Measurements from ENCODE around the gene SDHAF2. TPM values are rescaled to one million over a fixed set of nuclear protein-coding genes. Genes with fewer than 3 reads are reported as not detected.
"Not testable (repeated sequence)": the region's sequence is repeated elsewhere in the genome, so short reads cannot be mapped to it uniquely, and the experiment has no call there.

The SDHAF2 gene
- total and polyA plus RNA-seq, 7 experiments from 2014 or later = 36.1 to 116 (median 54.6) TPM

DNA sequence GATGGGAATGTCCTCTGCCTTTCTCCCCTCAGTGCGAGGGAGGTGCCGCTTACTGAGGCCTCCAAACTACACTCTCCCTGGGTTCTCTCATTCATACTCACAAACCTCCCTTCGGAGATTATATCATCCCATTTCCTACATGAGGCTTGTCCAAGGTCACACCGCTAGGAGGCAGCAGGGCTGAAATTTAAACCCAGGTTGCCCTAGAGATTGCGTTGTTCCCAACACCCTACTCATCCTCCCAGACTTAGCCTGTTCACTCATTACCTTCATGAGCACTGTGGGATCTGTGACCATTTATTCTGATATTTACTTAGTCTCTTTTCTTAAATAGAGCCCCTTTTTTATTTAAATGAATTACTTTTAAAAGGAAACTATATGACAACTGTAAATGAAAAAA is 31.1 kb downstream of the SDHAF2 start:
- Histone ChIP-seq H3K27me3 (ENCODE audit: control insufficient read depth in 2 of 2, insufficient read depth in 2 of 2, low read length in 2 of 2) (no peaks in the 10 kb centered on the region), H3K4me3 (ENCODE audit: low read length) (no peak overlapping the region), H3K27ac (ENCODE audit: low read depth, low read length) (no peak overlapping the region), H3K36me3 (ENCODE audit: control insufficient read depth in 2 of 3, insufficient read depth in 3 of 3, low read length in 3 of 3) (no peaks in the 10 kb centered on the region), H3K4me1 (ENCODE audit: control insufficient read depth in 2 of 2, insufficient read depth in 2 of 2, low read length in 2 of 2) (no peaks in the 10 kb centered on the region), H3K9me3 (ENCODE audit: control insufficient read depth in 2 of 3, low read length in 3 of 3) (no peaks in the 10 kb centered on the region)
- H3K36me3 Mint-ChIP-seq = peaks cover 10 to 22% (median 12%) of the 10 kb centered on the region in 5 donors
- H3K9me3 Mint-ChIP-seq = no peaks in the 10 kb centered on the region
- H3K4me1 Mint-ChIP-seq = peaks cover 0 to 15% (median 4%) of the 10 kb centered on the region in 7 donors
- ATAC-seq = no peak
- no peak overlapping the region for H3K27ac Mint-ChIP-seq
- intact Hi-C loops (cut with micrococcal nuclease) = no loop called here
- ChIA-PET POLR2A (no interaction called here), CTCF (no interaction called here)
- DNase-seq = no peak
- no peaks in the 10 kb centered on the region for H3K27me3 Mint-ChIP-seq
- H3K4me3 Mint-ChIP-seq = no peak overlapping the region

- peaks cover 4 to 19% (median 4%) of the 10 kb centered on the region in 5 donors for H3K36me3 Mint-ChIP-seq
- H3K9me3 ChIP-seq (ENCODE audit: control insufficient read depth in 2 of 3, low read length in 3 of 3); POLR2A ChIA-PET; H3K4me1 Mint-ChIP-seq; H3K9me3 Mint-ChIP-seq; H3K4me3 ChIP-seq (ENCODE audit: low read length); H3K27me3 ChIP-seq (ENCODE audit: control insufficient read depth in 2 of 2, insufficient read depth in 2 of 2, low read length in 2 of 2); H3K27me3 Mint-ChIP-seq; H3K4me3 Mint-ChIP-seq; intact Hi-C loops (cut with micrococcal nuclease); CTCF ChIA-PET; H3K27ac Mint-ChIP-seq; ATAC-seq; H3K4me1 ChIP-seq (ENCODE audit: control insufficient read depth in 2 of 2, insufficient read depth in 2 of 2, low read length in 2 of 2); H3K27ac ChIP-seq (ENCODE audit: low read depth, low read length); DNase-seq: not testable (repeated sequence)
- peaks cover 0 to 24% (median 0%) of the 10 kb centered on the region in 3 experiments for H3K36me3 ChIP-seq (ENCODE audit: control insufficient read depth in 2 of 3, insufficient read depth in 3 of 3, low read length in 3 of 3)
Observed at GRCh38 chr11:61467602-61468001, 37.7 kb downstream of the SDHAF2 start.

DNA sequence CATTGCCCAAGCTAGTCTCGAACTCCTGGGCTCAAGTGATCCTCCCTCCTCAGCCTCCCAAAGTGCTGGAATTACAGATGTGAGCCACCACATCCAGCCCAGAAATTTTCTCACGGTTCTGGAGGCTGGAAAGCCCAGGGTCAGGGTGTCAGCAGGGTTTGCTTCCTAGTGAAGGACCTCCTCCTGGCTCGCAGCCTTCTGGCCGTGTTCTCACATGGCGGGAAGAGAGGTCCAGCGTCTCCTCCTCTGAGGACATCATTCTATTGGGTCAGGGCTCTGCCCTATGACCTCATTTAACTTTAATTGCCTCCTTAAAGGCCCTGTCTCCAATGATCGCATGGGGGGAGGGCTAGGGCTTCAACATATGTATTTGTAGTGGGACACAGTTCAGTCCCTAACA is 38.1 kb downstream of the SDHAF2 start:
- Mint-ChIP-seq H3K36me3 (peaks cover 4 to 23% (median 4%) of the 10 kb centered on the region in 5 donors), H3K4me3 (no peak overlapping the region), H3K27me3 (no peaks in the 10 kb centered on the region), H3K27ac (no peak overlapping the region), H3K9me3 (no peaks in the 10 kb centered on the region), H3K4me1 (peaks cover 0 to 2% (median 0%) of the 10 kb centered on the region in 7 donors)
- ChIA-PET CTCF (no interaction called here), POLR2A (no interaction called here)
- intact Hi-C loops (cut with micrococcal nuclease) = no loop called here
- no peak overlapping the region for H3K27ac ChIP-seq (ENCODE audit: low read depth, low read length)
- no peak for DNase-seq
- ATAC-seq = no peak
- H3K36me3 ChIP-seq (ENCODE audit: control insufficient read depth in 2 of 3, insufficient read depth in 3 of 3, low read length in 3 of 3) = peaks cover 0 to 28% (median 0%) of the 10 kb centered on the region in 3 experiments
- H3K9me3 ChIP-seq (ENCODE audit: control insufficient read depth in 2 of 3, low read length in 3 of 3) = no peaks in the 10 kb centered on the region
- no peaks in the 10 kb centered on the region for H3K4me1 ChIP-seq (ENCODE audit: control insufficient read depth in 2 of 2, insufficient read depth in 2 of 2, low read length in 2 of 2)
- H3K4me3 ChIP-seq (ENCODE audit: low read length) = no peak overlapping the region
- H3K27me3 ChIP-seq (ENCODE audit: control insufficient read depth in 2 of 2, insufficient read depth in 2 of 2, low read length in 2 of 2) = no peaks in the 10 kb centered on the region

GRCh38 chr11:61472282-61472681 is 42.4 kb downstream of the SDHAF2 start:
- Histone ChIP-seq H3K9me3 (ENCODE audit: control insufficient read depth in 2 of 3, low read length in 3 of 3) (no peaks in the 10 kb centered on the region), H3K27ac (ENCODE audit: low read depth, low read length) (no peak overlapping the region), H3K27me3 (ENCODE audit: control insufficient read depth in 2 of 2, insufficient read depth in 2 of 2, low read length in 2 of 2) (no peaks in the 10 kb centered on the region), H3K4me1 (ENCODE audit: control insufficient read depth in 2 of 2, insufficient read depth in 2 of 2, low read length in 2 of 2) (no peaks in the 10 kb centered on the region), H3K4me3 (ENCODE audit: low read length) (no peak overlapping the region), H3K36me3 (ENCODE audit: control insufficient read depth in 2 of 3, insufficient read depth in 3 of 3, low read length in 3 of 3) (peaks cover 0 to 36% (median 0%) of the 10 kb centered on the region in 3 experiments)
- ATAC-seq (no peak), DNase-seq (no peak)
- ChIA-PET POLR2A (interaction anchor here (0.7 kb wide), 1 partner anchor 261 kb away, joined by 5 read pairs; no protein-coding TSS in a partner anchor), CTCF (interaction anchor here (0.6 kb wide), 2 partner anchors 12 to 31 kb away, joined by 4 read pairs; no protein-coding TSS in a partner anchor)
- intact Hi-C loops (cut with micrococcal nuclease) = no loop called here
- H3K9me3 Mint-ChIP-seq = no peaks in the 10 kb centered on the region
- H3K4me3 Mint-ChIP-seq = no peak overlapping the region
- peaks cover 0 to 4% (median 0%) of the 10 kb centered on the region in 7 donors for H3K4me1 Mint-ChIP-seq
- H3K36me3 Mint-ChIP-seq = peaks cover 3 to 30% (median 8%) of the 10 kb centered on the region in 5 donors
- H3K27me3 Mint-ChIP-seq = no peaks in the 10 kb centered on the region
- H3K27ac Mint-ChIP-seq = peak overlapping the region in 2 of 9 donors; percentile 18 to 40

DNA sequence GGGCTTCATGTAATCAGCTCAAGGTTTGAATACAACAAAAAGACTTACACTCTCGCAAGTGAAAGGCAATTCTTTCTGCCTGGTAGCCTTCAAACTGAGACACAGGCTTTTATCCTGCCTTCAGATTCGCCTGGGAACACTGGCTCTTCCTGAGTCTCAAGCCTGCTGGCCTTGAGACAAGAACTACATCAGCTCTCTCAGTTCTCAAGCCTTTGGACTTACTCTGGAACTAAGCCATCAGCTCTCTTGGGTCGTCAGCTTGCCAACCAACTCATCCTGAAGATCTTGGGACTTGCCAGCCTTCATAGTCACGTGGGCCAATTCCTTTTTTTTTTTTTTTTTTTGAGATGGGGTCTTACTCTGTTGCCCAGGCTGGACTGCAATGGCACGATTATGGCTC is 42.9 kb downstream of the SDHAF2 start:
- Histone ChIP-seq H3K27me3 (ENCODE audit: control insufficient read depth in 2 of 2, insufficient read depth in 2 of 2, low read length in 2 of 2) (no peaks in the 10 kb centered on the region), H3K4me3 (ENCODE audit: low read length) (no peak overlapping the region), H3K36me3 (ENCODE audit: control insufficient read depth in 2 of 3, insufficient read depth in 3 of 3, low read length in 3 of 3) (peaks cover 0 to 34% (median 0%) of the 10 kb centered on the region in 3 experiments), H3K9me3 (ENCODE audit: control insufficient read depth in 2 of 3, low read length in 3 of 3) (no peaks in the 10 kb centered on the region), H3K27ac (ENCODE audit: low read depth, low read length) (no peak overlapping the region), H3K4me1 (ENCODE audit: control insufficient read depth in 2 of 2, insufficient read depth in 2 of 2, low read length in 2 of 2) (peaks cover 2 to 4% of the 10 kb centered on the region in 2 donors)
- ATAC-seq = no peak
- no peaks in the 10 kb centered on the region for H3K9me3 Mint-ChIP-seq
- peaks cover 0 to 30% (median 7%) of the 10 kb centered on the region in 5 donors for H3K36me3 Mint-ChIP-seq
- intact Hi-C loops (cut with micrococcal nuclease) = no loop called here
- no peaks in the 10 kb centered on the region for H3K27me3 Mint-ChIP-seq
- no peak overlapping the region for H3K4me3 Mint-ChIP-seq
- ChIA-PET POLR2A (no interaction called here), CTCF (no interaction called here)
- H3K27ac Mint-ChIP-seq = peak overlapping the region in 2 of 9 donors; percentile 18 to 40
- no peak for DNase-seq
- H3K4me1 Mint-ChIP-seq = peaks cover 0 to 6% (median 1%) of the 10 kb centered on the region in 7 donors

DNA sequence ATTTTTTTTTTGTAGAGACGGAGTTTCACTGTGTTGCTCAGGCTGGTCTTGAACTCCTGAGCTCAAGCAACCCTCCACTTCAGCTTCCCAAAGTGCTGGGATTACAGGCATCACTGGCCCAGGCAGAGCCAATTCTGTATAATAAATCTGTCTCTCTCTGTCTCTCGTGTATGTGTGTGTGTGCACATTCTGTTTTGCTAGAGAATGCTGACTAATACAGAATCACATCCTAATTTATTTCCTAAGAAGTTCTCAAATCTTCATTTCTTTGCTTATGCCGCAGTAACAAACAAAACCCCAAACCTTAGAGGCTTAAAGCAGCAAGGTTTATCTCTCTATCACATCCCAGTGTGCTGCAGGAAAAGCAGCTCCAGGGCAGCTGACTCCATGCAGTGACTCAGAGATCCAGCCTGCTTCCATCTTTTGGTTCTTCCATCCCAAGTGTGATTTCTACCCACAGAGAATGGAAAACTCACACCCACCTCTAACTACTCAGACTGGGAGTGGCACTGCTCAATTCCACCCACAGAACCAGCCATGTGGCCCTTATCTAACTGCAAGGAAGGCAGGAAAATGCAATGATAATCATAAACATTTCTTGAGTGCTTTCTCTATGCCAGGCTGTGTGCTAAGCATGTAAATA is 43.6 kb downstream of the SDHAF2 start:
- peaks cover 0 to 8% (median 6%) of the 10 kb centered on the region in 7 donors for H3K4me1 Mint-ChIP-seq
- H3K27me3 Mint-ChIP-seq = no peaks in the 10 kb centered on the region
- ChIA-PET POLR2A (no interaction called here), CTCF (no interaction called here)
- no peak overlapping the region for H3K4me3 Mint-ChIP-seq
- intact Hi-C loops (cut with micrococcal nuclease) = no loop called here
- Histone ChIP-seq H3K27ac (ENCODE audit: low read depth, low read length) (no peak overlapping the region), H3K36me3 (ENCODE audit: control insufficient read depth in 2 of 3, insufficient read depth in 3 of 3, low read length in 3 of 3) (peaks cover 0 to 32% (median 0%) of the 10 kb centered on the region in 3 experiments), H3K4me3 (ENCODE audit: low read length) (no peak overlapping the region), H3K4me1 (ENCODE audit: control insufficient read depth in 2 of 2, insufficient read depth in 2 of 2, low read length in 2 of 2) (peaks cover 5 to 6% of the 10 kb centered on the region in 2 donors), H3K9me3 (ENCODE audit: control insufficient read depth in 2 of 3, low read length in 3 of 3) (no peaks in the 10 kb centered on the region), H3K27me3 (ENCODE audit: control insufficient read depth in 2 of 2, insufficient read depth in 2 of 2, low read length in 2 of 2) (no peaks in the 10 kb centered on the region)
- H3K36me3 Mint-ChIP-seq = peaks cover 0 to 26% (median 6%) of the 10 kb centered on the region in 5 donors
- H3K27ac Mint-ChIP-seq = peak overlapping the region in 3 of 9 donors; percentile 14 to 43 (median 19)
- no peaks in the 10 kb centered on the region for H3K9me3 Mint-ChIP-seq
- DNase-seq (no peak), ATAC-seq (no peak)
